ENCODE results near the gene COMTD1.
A peak's percentile ranks its signal among the peaks of the same experiment; 100 is the strongest.
"Not testable (repeated sequence)": the region's sequence is repeated elsewhere in the genome, so short reads cannot be mapped to it uniquely, and the experiment has no call there.

The COMTD1 gene

DNA sequence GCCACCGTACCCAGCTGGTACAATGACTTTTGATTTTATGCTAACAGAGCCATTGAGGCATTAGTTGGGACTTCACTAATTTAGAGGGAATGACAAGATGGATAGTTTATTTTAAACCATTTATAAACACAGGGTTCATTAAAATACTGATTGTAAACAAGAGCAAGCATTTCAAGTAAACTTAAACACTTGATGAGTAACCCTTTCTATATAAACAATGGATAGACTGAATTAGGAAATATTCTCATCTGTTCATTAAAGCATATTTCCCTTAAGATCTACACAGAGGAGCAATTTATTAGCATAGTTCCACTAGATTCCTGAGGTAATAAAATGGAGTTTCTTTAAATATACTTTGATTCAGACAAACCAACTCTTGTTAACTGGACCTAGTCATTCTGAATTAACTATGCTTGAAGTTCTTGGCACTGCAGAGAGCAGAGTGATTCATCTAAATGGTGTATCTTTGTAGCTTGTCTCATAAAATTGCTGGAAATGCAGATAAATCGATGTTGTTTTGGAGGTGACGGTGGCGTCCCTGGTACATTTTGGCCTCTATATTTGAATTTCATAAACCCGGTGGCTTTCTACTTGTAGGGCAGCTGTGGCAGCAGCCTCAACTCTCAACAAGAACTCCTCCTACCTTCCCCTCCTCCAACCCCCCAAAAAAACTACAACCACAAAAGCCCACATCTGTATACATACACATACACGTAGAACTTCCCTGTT, 40.6 kb downstream of the COMTD1 start:
- no peak for DNase-seq (ENCODE audit: low read depth in 2 of 2)

GRCh38 chr10:75194625-75195024, 41.1 kb downstream of the COMTD1 start:
- DNase-seq (ENCODE audit: low read depth in 2 of 2) = not testable (repeated sequence)

DNA sequence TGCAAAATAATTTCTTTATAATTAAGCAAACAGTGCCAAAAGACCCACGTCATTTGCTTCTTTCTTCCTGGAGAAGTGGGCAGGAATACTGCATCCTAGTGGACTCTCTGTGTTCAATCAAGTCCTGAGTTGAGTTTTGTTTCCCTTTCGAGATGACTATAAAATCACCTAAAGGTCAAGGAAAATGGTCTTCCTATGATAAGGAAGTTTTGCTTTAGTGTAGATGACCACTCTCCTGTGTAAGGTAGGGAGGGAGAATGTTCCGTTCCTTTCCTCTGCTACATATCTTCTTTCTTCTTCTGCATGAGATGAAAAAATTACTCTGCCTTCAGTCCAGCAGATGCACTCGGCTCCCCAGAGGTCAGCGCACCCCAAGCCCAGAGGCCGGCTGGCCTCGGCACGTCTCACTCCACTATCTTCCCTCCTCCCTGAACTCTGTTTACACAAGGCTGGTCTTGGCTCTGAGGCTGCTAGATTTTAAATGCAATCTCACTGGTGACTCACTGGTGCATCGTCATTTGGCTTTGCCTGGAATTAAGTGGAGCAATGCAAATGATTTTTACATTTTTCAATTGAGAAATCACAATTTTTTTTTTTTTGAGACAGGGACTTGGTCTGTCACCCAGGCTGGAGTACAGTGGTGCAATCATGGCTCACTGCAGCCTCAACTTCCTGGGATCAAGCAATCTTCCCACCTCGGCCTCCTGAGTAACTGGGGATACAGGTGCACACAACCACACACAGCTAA, 43.8 kb downstream of the COMTD1 start:
- no peak for DNase-seq (ENCODE audit: low read depth in 2 of 2)

GRCh38 chr10:75189266-75190096, 46.3 kb downstream of the COMTD1 start:
- no peak for DNase-seq (ENCODE audit: low read depth in 2 of 2)

DNA sequence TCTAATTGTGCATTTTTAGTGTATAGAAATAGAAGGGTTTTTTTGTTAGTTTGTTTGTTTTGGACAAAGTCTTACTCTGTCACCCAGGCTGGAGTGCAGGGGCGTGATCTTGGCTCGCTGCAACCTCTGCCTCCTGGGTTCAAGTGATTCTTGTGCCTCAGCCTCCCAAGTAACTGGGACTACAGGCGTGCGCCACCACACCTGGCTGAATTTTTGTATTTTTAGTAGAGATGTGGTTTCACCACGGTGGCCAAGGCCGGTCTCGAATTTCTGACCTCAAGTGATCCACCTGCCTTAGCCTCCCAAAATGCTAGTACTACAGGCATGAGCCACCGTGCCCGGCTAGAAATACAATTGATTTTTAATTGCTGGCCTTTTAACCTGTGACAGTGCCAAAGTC, 47.2 kb downstream of the COMTD1 start:
- not testable (repeated sequence) for DNase-seq (ENCODE audit: low read depth in 2 of 2)

DNA sequence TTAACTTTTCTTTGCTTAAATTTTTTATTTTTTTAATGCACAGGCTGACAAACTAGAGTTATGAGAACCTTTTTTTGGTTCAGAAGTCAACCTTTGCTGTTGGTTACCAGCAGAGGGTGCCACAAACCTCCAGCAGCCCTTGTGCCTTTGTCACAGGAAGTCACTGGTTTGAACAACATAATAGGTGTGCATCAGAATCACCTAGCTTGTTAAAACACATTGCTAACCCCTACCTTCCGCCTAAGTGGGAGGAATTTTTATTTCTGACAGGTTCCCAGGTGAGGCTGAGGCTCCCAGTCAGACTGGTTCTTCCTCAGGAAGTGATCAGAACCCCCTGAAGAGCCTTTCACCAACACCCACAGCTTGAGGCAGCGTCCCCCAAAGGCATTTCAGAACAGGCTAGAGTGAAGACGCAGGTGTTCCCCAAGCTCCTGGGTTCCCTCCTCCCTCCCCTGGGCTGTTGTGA, 47.8 kb downstream of the COMTD1 start:
- DNase-seq (ENCODE audit: low read depth in 2 of 2) = peak in 1 of 2 donors; percentile 31

GRCh38 chr10:75186310-75186709, 49.4 kb downstream of the COMTD1 start:
- DNase-seq (ENCODE audit: low read depth in 2 of 2) = no peak
